Esophagus squamous epithelium (tissue), 5 donors: ENCODE measurements around the gene ALAS2. TPM values are rescaled to one million over a fixed set of nuclear protein-coding genes. Genes with fewer than 3 reads are reported as not detected.

Experiments used
- DNase-seq: peaks from one replicate; lab custom pipeline; 2025; lab: John Stamatoyannopoulos, UW
- H3K27ac ChIP-seq, 4 donors: fragments of 200-600 bp; sonication (generic); one replicate each; pipeline ENCODE4 v1.5.1; 2016 to 2019; ENCODE audit warnings: mild to moderate bottlenecking in 1 of 4
- H3K27me3 ChIP-seq, 4 donors: fragments of 200-600 bp; sonication (generic); 1 replicate in 3 of 4; 2 replicates in 1 of 4; pipeline versions ENCODE4 v1.5.1 to v1.6.0; 2017 to 2021; ENCODE audit warnings: antibody characterized with exemption in 1 of 4
- H3K36me3 ChIP-seq, 3 donors: fragments of 200-600 bp; sonication (generic); one replicate each; pipeline ENCODE4 v1.5.1; 2016 to 2019
- H3K4me1 ChIP-seq, 3 donors: fragments of 200-600 bp; sonication (generic); one replicate each; pipeline ENCODE4 v1.5.1; 2017 to 2019
- H3K4me3 ChIP-seq, 4 donors: fragments of 200-600 bp; sonication (generic); 1 replicate in 3 of 4; 2 replicates in 1 of 4; pipeline ENCODE4 v1.5.1; 2016 to 2019; ENCODE audit warnings: mild to moderate bottlenecking in 2 of 4, moderate library complexity in 1 of 4
- H3K9me3 ChIP-seq, 3 donors: fragments of 200-600 bp; sonication (generic); one replicate each; pipeline ENCODE4 v1.5.1; 2016 to 2019
- POLR2A ChIP-seq, 4 donors: fragments of 450-650 bp; IDR thresholded peaks; one replicate each; pipeline ENCODE4 v1.6.1; 2017; ENCODE audit warnings: antibody characterized with exemption in 4 of 4, mild to moderate bottlenecking in 4 of 4, moderate library complexity in 3 of 4
- WGBS, 2 donors: methylation state at CpG; one replicate each; pipeline ENCODE4 v1.1.5; 2018; 5-methylcytosine and 5-hydroxymethylcytosine counted together
- intact Hi-C: fragments of 100-400 bp; cut with DNase I; formaldehyde crosslinking; loops from one replicate; pipeline ENCODE4 v1.15.0; 2022
- total RNA-seq, 4 donors: library from RNA; depleted of rRNA; stranded (reverse); fragments of >200 nt; gene quantifications; one replicate each; pipeline ENCODE4 v1.1.0, GENCODE V29; 2016
- TF ChIP-seq, protein P1 (sequence below), 6 experiments: fragments of 450-650 bp in 4 of 6; fragments of 200-600 bp in 2 of 6; sonication (generic) in 2 of 6; IDR thresholded peaks; one replicate each; pipeline ENCODE4 v1.5.1; 2016 to 2019; ENCODE audit warnings: antibody characterized with exemption in 6 of 6, mild to moderate bottlenecking in 4 of 6, moderate library complexity in 4 of 6
- donor health status: DM: yes; HTN: yes; CAD: no.

Gene ALAS2
- total RNA-seq, 4 donors from 2014 or later: not detected

DNA sequence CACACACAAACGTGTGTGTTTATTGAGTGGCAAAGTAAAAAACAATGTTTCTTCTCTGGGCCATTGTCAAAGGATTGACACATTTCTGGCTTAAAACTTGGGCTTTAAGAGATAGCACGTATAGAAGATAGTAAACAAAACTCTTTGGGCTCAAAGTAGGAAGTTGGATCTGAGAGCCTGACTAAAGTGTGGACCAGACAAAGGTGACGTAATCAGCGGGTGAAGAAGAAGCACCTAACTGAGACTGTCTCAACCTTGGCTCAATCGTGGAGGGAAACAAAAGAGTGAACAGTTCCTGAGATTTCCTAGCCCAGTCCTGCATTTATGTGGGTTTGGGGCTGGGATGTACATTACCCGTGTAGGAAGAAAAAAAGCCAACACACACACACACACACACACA, 50.4 kb downstream of the ALAS2 start:
- Histone ChIP-seq H3K4me3 (no peak overlapping the region), H3K27me3 (no peaks in the 10 kb centered on the region), H3K9me3 (no peaks in the 10 kb centered on the region), H3K36me3 (no peaks in the 10 kb centered on the region), H3K4me1 (no peaks in the 10 kb centered on the region), H3K27ac (no peak overlapping the region)
- no peak for DNase-seq
- WGBS, 2 donors: 57 to 65% methylated on average over 5 to 6 of the region's 6 CpGs
- intact Hi-C loops: no loop called here
- no peak for TF ChIP-seq POLR2A (IDR thresholded peaks at IDR 0.05)
- TF ChIP-seq, protein P1, sequence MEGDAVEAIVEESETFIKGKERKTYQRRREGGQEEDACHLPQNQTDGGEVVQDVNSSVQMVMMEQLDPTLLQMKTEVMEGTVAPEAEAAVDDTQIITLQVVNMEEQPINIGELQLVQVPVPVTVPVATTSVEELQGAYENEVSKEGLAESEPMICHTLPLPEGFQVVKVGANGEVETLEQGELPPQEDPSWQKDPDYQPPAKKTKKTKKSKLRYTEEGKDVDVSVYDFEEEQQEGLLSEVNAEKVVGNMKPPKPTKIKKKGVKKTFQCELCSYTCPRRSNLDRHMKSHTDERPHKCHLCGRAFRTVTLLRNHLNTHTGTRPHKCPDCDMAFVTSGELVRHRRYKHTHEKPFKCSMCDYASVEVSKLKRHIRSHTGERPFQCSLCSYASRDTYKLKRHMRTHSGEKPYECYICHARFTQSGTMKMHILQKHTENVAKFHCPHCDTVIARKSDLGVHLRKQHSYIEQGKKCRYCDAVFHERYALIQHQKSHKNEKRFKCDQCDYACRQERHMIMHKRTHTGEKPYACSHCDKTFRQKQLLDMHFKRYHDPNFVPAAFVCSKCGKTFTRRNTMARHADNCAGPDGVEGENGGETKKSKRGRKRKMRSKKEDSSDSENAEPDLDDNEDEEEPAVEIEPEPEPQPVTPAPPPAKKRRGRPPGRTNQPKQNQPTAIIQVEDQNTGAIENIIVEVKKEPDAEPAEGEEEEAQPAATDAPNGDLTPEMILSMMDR (IDR thresholded peaks at IDR 0.05): no peak

DNA sequence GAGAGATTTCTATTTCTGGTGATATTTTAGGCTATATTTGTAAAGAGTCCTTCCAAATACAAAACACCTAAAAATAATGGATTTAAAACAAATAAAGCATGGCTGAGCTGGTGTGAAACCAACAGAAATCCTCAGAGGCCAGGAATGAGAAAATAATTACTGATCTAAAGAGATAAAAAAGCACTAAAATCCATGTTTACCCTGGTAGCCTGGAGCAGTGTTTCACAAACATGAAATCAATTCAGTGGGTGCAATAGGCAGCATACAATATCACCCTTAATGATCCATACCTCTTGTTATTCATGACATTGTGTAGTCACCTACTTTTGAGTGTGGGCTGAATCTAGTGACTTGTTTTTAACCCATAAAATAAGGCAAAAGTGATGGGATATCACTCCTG, 51.3 kb downstream of the ALAS2 start:
- Histone ChIP-seq H3K27ac (no peak overlapping the region), H3K9me3 (no peaks in the 10 kb centered on the region), H3K4me3 (no peak overlapping the region), H3K27me3 (no peaks in the 10 kb centered on the region), H3K36me3 (no peaks in the 10 kb centered on the region), H3K4me1 (no peaks in the 10 kb centered on the region)
- intact Hi-C loops: no loop called here
- TF ChIP-seq, protein P1 (IDR thresholded peaks at IDR 0.05): no peak
- TF ChIP-seq POLR2A (IDR thresholded peaks at IDR 0.05): no peak
- DNase-seq: no peak

DNA sequence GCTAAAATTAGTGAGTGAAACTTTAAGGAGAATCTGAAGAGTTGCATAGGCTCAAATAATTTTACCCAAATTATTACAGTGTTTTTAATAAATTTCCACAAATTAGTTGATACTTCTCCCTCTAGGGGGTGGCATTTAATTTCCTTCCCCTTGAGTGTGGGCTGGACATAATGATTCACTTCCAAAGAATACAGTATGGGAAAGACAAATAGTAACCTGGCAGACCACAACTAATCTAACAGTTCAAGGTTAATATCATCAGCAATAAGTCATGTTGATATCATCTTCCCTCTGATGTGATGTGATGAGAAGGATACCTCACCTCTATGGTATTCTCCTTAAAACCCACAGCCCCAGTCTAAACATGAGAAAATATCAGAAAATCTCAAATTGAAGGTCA, 52.3 kb downstream of the ALAS2 start:
- H3K27ac ChIP-seq: no peak overlapping the region
- H3K27me3 ChIP-seq: no peaks in the 10 kb centered on the region
- TF ChIP-seq, protein P1 (IDR thresholded peaks at IDR 0.05): no peak
- no peak for TF ChIP-seq POLR2A (IDR thresholded peaks at IDR 0.05)
- no peak for DNase-seq
- H3K4me3 ChIP-seq: no peak overlapping the region
- H3K36me3 ChIP-seq: no peaks in the 10 kb centered on the region
- intact Hi-C loops: no loop called here
- H3K9me3 ChIP-seq: no peaks in the 10 kb centered on the region
- H3K4me1 ChIP-seq: no peaks in the 10 kb centered on the region

DNA sequence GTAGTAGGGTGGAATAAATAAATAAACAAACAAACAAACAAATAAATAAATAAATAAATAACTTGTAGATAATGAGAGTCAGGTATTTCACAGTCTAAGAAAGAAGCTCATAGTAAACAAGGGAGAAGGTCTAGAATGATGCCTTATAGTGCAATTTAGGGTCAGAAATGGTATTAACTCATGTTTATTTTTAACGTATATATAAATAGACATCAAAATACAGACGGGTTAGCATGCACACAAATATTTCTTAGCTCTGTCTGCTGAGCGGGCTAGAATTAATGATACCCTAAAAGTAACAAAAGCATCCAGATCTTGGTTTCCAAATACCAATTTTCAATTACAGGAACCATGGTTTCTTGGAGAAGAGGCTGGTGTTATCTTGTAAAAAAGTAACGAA, 53.4 kb downstream of the ALAS2 start:
- 67 to 68% methylated on average over 4 of the region's 4 CpGs for WGBS, 2 donors
- no peak overlapping the region for H3K4me3 ChIP-seq
- H3K36me3 ChIP-seq: no peaks in the 10 kb centered on the region
- H3K9me3 ChIP-seq: no peaks in the 10 kb centered on the region
- H3K27me3 ChIP-seq: no peaks in the 10 kb centered on the region
- intact Hi-C loops: no loop called here
- TF ChIP-seq, protein P1 (IDR thresholded peaks at IDR 0.05): no peak
- no peak for TF ChIP-seq POLR2A (IDR thresholded peaks at IDR 0.05)
- H3K4me1 ChIP-seq: no peaks in the 10 kb centered on the region
- no peak for DNase-seq
- H3K27ac ChIP-seq: no peak overlapping the region

DNA sequence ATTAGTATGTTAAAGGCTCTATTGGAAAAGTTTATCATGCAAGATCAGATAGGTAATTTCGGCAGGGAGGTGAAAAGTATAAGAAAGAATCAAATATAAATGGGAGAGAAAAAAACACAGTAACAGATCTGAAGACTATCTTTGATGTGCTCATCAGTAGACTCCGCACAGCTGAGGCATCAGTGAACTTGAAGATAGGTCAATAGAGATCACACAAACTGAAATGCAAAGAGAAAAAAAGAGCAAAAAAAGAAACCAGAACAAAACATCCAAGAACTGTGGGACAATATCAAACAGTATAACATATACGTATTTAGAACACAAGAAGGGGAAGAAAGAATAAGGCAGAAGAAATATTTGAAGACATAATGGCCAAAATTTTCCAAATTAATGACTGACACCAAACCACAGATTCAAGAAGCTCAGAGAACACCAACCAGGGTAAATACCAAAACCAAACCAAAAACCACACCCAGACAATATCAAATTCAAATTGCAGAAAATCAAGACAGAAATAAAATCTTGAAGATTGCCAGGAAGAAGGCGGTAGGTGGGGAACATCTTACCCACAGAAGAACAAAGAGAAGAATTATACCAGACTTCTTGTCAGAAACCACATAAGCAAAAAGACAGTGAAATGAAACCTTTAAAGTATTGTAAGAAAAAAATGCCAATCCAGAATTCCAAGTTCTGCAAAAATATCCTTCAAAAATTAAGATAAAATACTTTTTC, 65.8 kb downstream of the ALAS2 start:
- Histone ChIP-seq H3K4me1 (no peaks in the 10 kb centered on the region), H3K27ac (no peak overlapping the region), H3K4me3 (no peak overlapping the region), H3K27me3 (no peaks in the 10 kb centered on the region), H3K36me3 (no peaks in the 10 kb centered on the region), H3K9me3 (no peaks in the 10 kb centered on the region)
- no peak for DNase-seq
- intact Hi-C loops: no loop called here
- 63 to 76% methylated on average over 4 of the region's 4 CpGs for WGBS, 2 donors
- TF ChIP-seq, protein P1 (IDR thresholded peaks at IDR 0.05): no peak
- no peak for TF ChIP-seq POLR2A (IDR thresholded peaks at IDR 0.05)
